ENCODE data around the gene KCTD7.
"Not testable (repeated sequence)": the region's sequence is repeated elsewhere in the genome, so short reads cannot be mapped to it uniquely, and the experiment has no call there.

DNA sequence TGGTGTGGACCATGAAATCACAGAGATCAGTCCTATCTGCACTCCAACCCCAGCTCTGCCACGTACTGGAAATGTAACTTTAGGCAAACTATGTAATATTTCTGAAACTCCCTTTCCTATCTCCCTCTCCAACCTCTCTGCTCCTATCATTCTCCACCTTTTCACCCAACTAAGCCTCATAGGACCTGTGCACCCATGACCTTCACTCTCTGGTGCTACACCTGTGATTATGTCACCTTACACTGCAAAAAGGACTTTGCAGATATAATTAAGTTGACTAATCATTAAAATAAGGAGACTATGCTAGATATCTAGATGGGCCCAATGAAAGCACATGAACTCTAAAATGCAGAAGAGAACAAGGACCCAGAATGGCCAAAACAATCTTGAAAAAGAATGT is 48.3 kb upstream of the KCTD7 start:
- TF ChIP-seq YY1 (IDR thresholded peaks at IDR 0.05; ENCODE audit: extremely low read depth, insufficient replicate concordance, low read depth, low read length); POLR2A (IDR thresholded peaks at IDR 0.05; ENCODE audit: borderline replicate concordance, extremely low read depth, insufficient read depth, insufficient read length); POLR2AphosphoS5 (IDR thresholded peaks at IDR 0.05; ENCODE audit: low read depth, low read length); CEBPB (IDR thresholded peaks at IDR 0.05; ENCODE audit: low read depth); EZH2 (IDR thresholded peaks at IDR 0.05); TCF7L2 (IDR thresholded peaks at IDR 0.05; ENCODE audit: borderline replicate concordance, extremely low read depth, insufficient read depth, insufficient read length); CBX3 (IDR thresholded peaks at IDR 0.05; ENCODE audit: low read depth); RAD21 (IDR thresholded peaks at IDR 0.05; ENCODE audit: low read depth); ZFX (IDR thresholded peaks at IDR 0.05); ZNF274 (IDR thresholded peaks at IDR 0.05; ENCODE audit: low read depth, low read length); SRF (IDR thresholded peaks at IDR 0.05; ENCODE audit: low read depth); SP1 (IDR thresholded peaks at IDR 0.05; ENCODE audit: low read depth): not testable (repeated sequence)
- TF ChIP-seq, protein P1, sequence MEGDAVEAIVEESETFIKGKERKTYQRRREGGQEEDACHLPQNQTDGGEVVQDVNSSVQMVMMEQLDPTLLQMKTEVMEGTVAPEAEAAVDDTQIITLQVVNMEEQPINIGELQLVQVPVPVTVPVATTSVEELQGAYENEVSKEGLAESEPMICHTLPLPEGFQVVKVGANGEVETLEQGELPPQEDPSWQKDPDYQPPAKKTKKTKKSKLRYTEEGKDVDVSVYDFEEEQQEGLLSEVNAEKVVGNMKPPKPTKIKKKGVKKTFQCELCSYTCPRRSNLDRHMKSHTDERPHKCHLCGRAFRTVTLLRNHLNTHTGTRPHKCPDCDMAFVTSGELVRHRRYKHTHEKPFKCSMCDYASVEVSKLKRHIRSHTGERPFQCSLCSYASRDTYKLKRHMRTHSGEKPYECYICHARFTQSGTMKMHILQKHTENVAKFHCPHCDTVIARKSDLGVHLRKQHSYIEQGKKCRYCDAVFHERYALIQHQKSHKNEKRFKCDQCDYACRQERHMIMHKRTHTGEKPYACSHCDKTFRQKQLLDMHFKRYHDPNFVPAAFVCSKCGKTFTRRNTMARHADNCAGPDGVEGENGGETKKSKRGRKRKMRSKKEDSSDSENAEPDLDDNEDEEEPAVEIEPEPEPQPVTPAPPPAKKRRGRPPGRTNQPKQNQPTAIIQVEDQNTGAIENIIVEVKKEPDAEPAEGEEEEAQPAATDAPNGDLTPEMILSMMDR (IDR thresholded peaks at IDR 0.05 in 2 of 3, conservative IDR thresholded peaks at IDR 0.05 in 1 of 3; ENCODE audit: borderline replicate concordance in 1 of 3, insufficient read depth in 1 of 3, low read depth in 2 of 3, low read length in 2 of 3) = not testable (repeated sequence)
- TF ChIP-seq, protein P2, sequence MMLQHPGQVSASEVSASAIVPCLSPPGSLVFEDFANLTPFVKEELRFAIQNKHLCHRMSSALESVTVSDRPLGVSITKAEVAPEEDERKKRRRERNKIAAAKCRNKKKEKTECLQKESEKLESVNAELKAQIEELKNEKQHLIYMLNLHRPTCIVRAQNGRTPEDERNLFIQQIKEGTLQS (IDR thresholded peaks at IDR 0.05) = not testable (repeated sequence)
